Activated CD4-positive, alpha-beta T cell treated with anti-CD3 and anti-CD28 coated beads, Interleukin-2, amount 10 ng/mL, durations not matched to agents 24 days and 14 days (primary cell): ENCODE measurements around the gene MAGEA8. TPM values are rescaled to one million over a fixed set of nuclear protein-coding genes. Genes with fewer than 3 reads are reported as not detected.
A peak's percentile ranks its signal among the peaks of the same experiment; 100 is the strongest.
"Not testable (repeated sequence)": the region's sequence is repeated elsewhere in the genome, so short reads cannot be mapped to it uniquely, and the experiment has no call there.

Experiments
- DNase-seq: peaks from one replicate; pipeline ENCODE4 v3.0.0; 2022
- H3K27ac Mint-ChIP-seq: one replicate; pipeline ENCODE4 v1.8.0; 2022; ENCODE audit warnings: mild to moderate bottlenecking, mixed read lengths
- H3K27me3 Mint-ChIP-seq: one replicate; pipeline ENCODE4 v1.8.0; 2022; ENCODE audit warnings: mixed read lengths
- H3K36me3 Mint-ChIP-seq: one replicate; pipeline ENCODE4 v1.8.0; 2022; ENCODE audit warnings: low read depth, mild to moderate bottlenecking, mixed read lengths
- H3K4me1 Mint-ChIP-seq: one replicate; pipeline ENCODE4 v1.8.0; 2021; ENCODE audit warnings: mixed read lengths
- H3K4me3 Mint-ChIP-seq: one replicate; pipeline ENCODE4 v1.8.0; 2022; ENCODE audit warnings: mild to moderate bottlenecking, moderate library complexity, mixed read lengths
- H3K9me3 Mint-ChIP-seq: one replicate; pipeline ENCODE4 v1.8.0; 2021; ENCODE audit warnings: mixed read lengths
- intact Hi-C: fragments of 100-400 bp; cut with micrococcal nuclease; formaldehyde crosslinking; loops from one replicate; pipeline ENCODE4 v1.15.1; 2023
- total RNA-seq: library from RNA; stranded (reverse); gene quantifications from 2 replicates; pipeline ENCODE4 v1.2.3, GENCODE V29; 2022

The MAGEA8 gene
- total RNA-seq, 1 donor from 2014 or later, result not detected

DNA sequence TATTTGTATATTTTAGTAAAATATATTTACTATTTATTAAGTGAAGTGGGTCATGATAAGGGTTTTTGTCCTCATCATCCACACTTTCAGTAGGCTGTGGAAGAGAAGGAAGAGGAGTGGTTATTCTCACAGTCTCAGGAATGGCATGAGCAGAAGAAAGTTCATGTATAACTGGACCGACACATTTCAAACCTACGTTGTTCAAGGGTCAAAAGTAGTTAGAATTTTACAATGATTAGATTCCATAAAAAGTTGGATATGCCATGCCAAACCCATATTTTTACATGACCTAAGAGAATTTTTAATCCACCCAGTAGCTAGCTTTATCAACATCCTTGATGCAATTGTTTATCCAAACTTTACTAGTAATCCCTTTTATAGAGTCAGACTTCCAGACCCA is 15.6 kb upstream of the MAGEA8 start:
- H3K36me3 Mint-ChIP-seq, result no peaks in the 10 kb centered on the region
- intact Hi-C loops, result no loop called here
- peaks cover 23% of the 10 kb centered on the region for H3K27me3 Mint-ChIP-seq
- DNase-seq, result no peak
- H3K4me3 Mint-ChIP-seq, result no peak overlapping the region
- no peak overlapping the region for H3K27ac Mint-ChIP-seq
- H3K4me1 Mint-ChIP-seq, result no peaks in the 10 kb centered on the region
- peaks cover 3% of the 10 kb centered on the region for H3K9me3 Mint-ChIP-seq

DNA sequence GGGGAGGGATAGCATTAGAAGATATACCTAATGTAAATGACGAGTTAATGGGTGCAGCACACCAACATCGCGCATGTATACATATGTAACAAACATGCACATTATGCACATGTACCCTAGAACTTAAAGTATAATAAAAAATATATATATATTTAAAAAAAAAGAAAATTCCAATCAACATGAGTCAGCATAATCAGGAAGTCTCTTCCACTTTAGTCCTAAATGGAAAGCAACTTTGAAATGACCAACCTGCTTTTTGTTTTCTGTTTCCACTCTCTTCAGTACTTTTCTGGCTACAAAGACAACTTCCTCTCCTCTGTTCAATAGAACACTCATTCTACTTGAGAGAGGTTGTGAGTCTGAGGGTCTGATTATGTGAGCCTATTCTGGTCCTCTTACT is 13.5 kb upstream of the MAGEA8 start:
- H3K27ac Mint-ChIP-seq, result no peak overlapping the region
- H3K4me3 Mint-ChIP-seq, result no peak overlapping the region
- H3K36me3 Mint-ChIP-seq, result no peaks in the 10 kb centered on the region
- intact Hi-C loops, result no loop called here
- no peak for DNase-seq
- peaks cover 6% of the 10 kb centered on the region for H3K27me3 Mint-ChIP-seq
- peaks cover 9% of the 10 kb centered on the region for H3K4me1 Mint-ChIP-seq
- H3K9me3 Mint-ChIP-seq, result no peaks in the 10 kb centered on the region

DNA sequence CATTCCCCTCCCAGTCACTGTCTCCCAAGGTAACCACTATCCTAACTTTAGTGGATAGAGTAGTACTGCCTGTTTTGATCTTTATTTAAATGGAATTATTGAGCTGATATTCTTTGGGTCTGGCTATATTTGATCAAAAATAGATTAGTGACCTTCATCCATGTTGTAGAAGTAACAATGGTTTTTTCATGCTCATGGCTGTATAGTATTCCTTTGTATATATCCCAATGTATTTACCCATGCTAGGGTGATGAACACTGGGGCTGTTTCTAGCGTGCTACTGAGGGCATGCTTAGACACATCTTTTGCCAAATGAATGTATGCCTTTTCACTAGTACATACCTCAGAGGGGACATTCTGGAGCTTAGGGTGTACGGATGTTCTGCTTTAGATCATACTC is 10.1 kb upstream of the MAGEA8 start:
- Mint-ChIP-seq H3K9me3 (no peaks in the 10 kb centered on the region), H3K36me3 (no peaks in the 10 kb centered on the region), H3K27ac (no peak overlapping the region), H3K4me1 (peaks cover 9% of the 10 kb centered on the region), H3K4me3 (no peak overlapping the region), H3K27me3 (peaks cover 8% of the 10 kb centered on the region)
- no peak for DNase-seq
- intact Hi-C loops, result no loop called here

DNA sequence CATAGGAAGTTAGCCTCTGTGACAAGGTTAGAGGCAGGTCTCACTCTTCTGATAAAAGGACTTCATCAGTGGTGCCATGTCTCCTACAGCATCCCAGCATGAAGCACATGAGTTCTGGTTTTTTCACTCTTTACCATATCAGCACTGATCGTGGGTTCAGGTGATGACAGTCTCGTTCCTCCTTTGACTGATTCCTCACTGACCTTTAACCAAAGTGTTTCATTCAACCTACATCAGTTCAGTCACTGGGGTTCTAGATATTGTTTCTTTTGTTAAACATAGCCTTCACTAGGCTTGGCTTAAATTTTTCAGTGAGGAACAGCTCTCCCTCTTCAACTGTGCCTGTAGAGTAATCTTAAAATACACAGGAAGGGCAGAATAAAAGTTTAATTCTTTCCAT is 9.6 kb upstream of the MAGEA8 start:
- H3K4me3 Mint-ChIP-seq, result no peak overlapping the region
- peak overlapping the region; percentile 48 for H3K27ac Mint-ChIP-seq
- H3K36me3 Mint-ChIP-seq, result no peaks in the 10 kb centered on the region
- peaks cover 9% of the 10 kb centered on the region for H3K27me3 Mint-ChIP-seq
- no peak for DNase-seq
- intact Hi-C loops, result no loop called here
- H3K9me3 Mint-ChIP-seq, result no peaks in the 10 kb centered on the region
- H3K4me1 Mint-ChIP-seq, result peaks cover 9% of the 10 kb centered on the region

DNA sequence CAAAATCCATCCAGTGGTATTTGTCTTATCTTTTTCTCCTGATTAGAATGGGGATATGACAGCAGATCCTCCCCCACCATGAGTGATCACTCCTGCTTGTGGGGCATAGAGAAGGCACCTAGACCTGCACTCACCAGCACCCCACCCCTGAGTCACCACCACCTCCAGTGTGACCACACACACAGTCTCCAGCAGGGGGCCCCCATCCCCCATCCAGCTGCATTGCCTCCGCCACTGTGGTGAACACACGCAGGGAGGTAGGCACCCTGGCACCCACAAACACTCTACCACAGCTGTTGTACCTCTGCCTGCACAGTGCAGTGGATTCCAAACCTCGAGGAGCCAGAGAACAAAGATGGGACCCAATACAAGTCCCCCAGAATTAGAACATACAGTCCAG is 9.0 kb upstream of the MAGEA8 start:
- Mint-ChIP-seq H3K4me1 (peaks cover 9% of the 10 kb centered on the region), H3K36me3 (no peaks in the 10 kb centered on the region), H3K4me3 (no peak overlapping the region), H3K27me3 (peaks cover 13% of the 10 kb centered on the region), H3K27ac (no peak overlapping the region), H3K9me3 (no peaks in the 10 kb centered on the region)
- intact Hi-C loops, result no loop called here
- DNase-seq, result peak; percentile 86

DNA sequence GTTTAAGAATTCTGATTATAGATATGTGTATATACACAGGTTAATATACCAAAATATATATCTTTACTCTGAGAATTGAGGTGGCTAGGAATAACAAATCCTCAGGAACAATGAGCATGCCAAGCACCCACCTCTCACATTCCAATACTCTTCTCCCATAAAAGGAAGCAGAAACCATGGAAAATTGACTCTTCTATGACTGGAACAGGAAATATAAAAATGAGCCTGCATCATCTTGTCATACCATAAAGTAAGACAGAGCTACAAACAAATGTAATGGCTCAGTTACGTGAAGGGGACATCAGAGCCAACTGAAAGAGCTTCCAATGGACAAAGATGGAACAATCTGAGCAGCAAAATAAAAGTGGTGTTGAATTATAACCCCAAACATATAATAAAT is 3.8 kb upstream of the MAGEA8 start:
- Mint-ChIP-seq H3K4me3 (no peak overlapping the region), H3K4me1 (peaks cover under 1% of the 10 kb centered on the region), H3K27ac (no peak overlapping the region), H3K36me3 (no peaks in the 10 kb centered on the region), H3K9me3 (no peaks in the 10 kb centered on the region), H3K27me3 (peaks cover 18% of the 10 kb centered on the region)
- DNase-seq, result no peak
- intact Hi-C loops, result no loop called here

DNA sequence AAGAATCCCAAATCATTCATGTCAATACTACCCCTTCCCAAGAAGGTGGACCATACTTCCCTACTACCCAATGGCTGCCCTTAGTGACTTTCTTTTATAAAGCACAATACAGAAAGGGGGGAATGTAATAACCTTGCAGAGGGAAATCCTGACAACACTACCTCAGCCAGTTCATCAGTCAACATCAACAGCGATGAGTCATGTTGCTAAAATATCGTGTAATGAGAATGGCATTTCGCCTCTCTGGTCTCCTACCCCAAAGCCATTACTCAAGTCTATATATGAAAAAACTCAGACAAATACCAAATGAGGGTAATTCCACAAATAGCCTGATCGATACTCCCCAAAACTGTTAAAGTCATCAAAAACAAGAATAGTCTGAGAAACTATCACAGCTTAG is 3.3 kb upstream of the MAGEA8 start:
- no peak overlapping the region for H3K4me3 Mint-ChIP-seq
- no peak overlapping the region for H3K27ac Mint-ChIP-seq
- H3K9me3 Mint-ChIP-seq, result no peaks in the 10 kb centered on the region
- H3K36me3 Mint-ChIP-seq, result no peaks in the 10 kb centered on the region
- no peak for DNase-seq
- H3K4me1 Mint-ChIP-seq, result peaks cover 3% of the 10 kb centered on the region
- H3K27me3 Mint-ChIP-seq, result peaks cover 18% of the 10 kb centered on the region
- intact Hi-C loops, result no loop called here

DNA sequence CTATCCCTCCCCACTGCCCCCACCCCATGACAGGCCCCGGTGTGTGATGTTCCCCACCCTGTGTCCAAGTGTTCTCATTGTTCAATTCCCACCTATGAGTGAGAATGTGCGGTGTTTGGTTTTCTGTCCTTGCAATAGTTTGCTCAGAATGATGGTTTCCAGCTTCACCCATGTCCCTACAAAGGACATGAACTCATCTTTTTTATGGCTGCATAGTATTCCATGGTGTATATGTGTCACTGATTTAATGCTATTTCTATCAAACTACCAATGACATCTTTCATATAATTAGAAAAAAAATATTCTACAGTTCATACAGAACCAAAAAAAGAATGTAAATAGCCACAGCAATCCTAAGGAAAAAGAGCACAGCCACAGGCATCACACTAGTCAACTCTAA is 9.8 kb downstream of the MAGEA8 start:
- H3K36me3 Mint-ChIP-seq, H3K27me3 Mint-ChIP-seq, H3K4me3 Mint-ChIP-seq, H3K27ac Mint-ChIP-seq, H3K4me1 Mint-ChIP-seq, DNase-seq, H3K9me3 Mint-ChIP-seq, intact Hi-C loops: not testable (repeated sequence)

DNA sequence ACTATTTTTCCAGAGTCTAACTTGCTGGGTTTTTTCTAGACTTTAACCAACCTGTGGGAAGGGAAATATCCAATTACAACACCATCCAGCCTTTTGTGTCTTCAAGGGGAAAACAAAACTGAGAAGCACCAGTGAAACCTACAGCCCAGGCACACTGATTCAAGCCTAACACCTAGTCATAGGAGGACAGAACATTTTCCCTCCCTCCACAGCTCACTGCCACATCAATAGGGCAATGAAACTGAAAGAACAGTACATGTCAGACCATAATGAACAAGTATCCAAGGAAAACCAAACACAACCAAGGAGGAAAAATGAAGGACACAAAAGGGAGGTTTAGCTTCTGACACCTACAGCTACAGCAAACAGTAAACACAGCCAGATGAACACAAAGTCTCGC is 17.6 kb downstream of the MAGEA8 start:
- DNase-seq, result no peak
- Mint-ChIP-seq H3K9me3 (peaks cover 4% of the 10 kb centered on the region), H3K4me1 (peaks cover 9% of the 10 kb centered on the region), H3K27me3 (no peaks in the 10 kb centered on the region), H3K4me3 (no peak overlapping the region), H3K27ac (no peak overlapping the region), H3K36me3 (no peaks in the 10 kb centered on the region)
- intact Hi-C loops, result loop anchor here (2.0 kb wide), 1 partner anchor 62 kb away; no protein-coding TSS in a partner anchor

DNA sequence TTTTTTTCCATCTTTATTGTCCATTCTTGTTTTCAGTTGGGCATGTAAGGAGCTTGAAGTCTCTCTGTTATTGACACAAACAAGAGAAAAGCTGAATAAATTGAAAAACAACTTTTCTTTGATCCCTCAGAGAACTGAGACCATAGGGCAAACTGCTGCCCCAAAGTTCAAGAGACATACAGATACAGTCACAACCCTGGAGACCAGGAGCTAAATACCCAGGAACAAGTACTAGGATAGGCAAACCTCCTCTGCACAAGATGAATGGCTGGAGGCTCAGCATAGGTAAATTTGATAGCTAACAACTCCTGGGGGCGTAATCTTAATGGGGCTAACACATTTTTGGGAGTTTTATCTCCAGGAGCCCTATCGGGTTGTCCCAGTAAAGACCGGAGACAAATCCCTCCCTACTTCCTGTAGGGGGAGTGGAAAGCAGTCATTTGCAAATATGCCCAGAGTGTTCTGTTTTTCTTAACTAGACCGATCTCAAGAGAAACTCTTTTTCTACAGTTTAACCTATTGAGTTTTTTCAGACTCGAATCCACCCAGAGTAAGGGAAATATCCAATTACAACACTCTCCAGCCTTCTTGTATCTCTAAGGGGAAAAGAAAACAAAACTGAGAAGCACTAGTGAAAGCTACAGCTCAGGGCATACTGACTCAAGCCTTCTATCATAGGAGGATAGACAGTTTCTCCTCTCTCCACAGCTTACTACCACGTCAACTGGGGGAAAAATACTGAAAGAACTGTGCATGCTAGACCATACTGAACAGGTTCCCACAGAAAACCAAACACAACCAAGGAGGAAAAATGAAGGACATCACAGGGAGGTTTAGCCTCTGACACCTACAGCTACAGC is 23.1 kb downstream of the MAGEA8 start:
- H3K27ac Mint-ChIP-seq, result peak overlapping the region; percentile 74
- peaks cover 9% of the 10 kb centered on the region for H3K4me1 Mint-ChIP-seq
- H3K36me3 Mint-ChIP-seq, result no peaks in the 10 kb centered on the region
- H3K4me3 Mint-ChIP-seq, result peak overlapping the region; percentile 55
- H3K27me3 Mint-ChIP-seq, result no peaks in the 10 kb centered on the region
- H3K9me3 Mint-ChIP-seq, result peaks cover under 1% of the 10 kb centered on the region
- intact Hi-C loops, result no loop called here
- DNase-seq, result no peak

DNA sequence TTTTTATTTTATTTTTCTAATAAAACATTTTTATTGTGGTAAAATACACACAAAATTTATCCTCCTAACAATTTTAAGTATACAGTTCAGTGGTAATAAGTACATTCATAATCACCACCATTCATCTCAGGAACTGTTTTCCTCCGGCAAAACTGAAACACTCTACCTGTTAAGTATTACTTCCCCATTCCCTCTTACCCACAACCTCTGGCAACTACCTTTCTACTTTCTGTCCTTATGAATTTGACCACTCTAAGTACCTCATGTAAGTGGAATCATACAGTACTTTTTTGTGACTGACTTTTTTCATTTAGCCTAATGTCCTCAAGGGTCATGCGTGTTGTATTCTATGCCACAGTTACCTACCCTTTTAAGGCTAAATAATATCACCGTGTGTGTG is 27.3 kb downstream of the MAGEA8 start:
- Mint-ChIP-seq H3K4me3 (no peak overlapping the region), H3K27ac (no peak overlapping the region), H3K9me3 (no peaks in the 10 kb centered on the region), H3K4me1 (peaks cover 7% of the 10 kb centered on the region), H3K27me3 (no peaks in the 10 kb centered on the region), H3K36me3 (no peaks in the 10 kb centered on the region)
- intact Hi-C loops, result no loop called here
- DNase-seq, result no peak

DNA sequence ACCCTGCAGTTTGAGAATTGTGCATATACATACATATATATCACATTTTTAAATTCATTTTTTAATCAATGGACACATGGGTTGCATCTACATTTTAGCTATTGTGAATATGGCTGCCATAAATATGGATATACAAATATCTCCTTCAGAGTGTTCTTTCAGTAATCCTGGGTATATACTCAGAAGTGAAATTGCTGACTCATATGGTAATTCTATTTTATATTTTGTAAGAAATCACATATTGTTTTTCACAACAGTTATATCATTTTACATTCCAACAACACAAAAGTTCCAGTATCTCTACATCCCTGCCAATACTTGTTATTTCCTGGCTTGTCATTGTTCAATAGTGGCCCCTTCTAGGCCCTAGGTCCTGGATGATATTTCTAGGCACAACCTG is 27.7 kb downstream of the MAGEA8 start:
- intact Hi-C loops, result no loop called here
- no peak overlapping the region for H3K4me3 Mint-ChIP-seq

DNA sequence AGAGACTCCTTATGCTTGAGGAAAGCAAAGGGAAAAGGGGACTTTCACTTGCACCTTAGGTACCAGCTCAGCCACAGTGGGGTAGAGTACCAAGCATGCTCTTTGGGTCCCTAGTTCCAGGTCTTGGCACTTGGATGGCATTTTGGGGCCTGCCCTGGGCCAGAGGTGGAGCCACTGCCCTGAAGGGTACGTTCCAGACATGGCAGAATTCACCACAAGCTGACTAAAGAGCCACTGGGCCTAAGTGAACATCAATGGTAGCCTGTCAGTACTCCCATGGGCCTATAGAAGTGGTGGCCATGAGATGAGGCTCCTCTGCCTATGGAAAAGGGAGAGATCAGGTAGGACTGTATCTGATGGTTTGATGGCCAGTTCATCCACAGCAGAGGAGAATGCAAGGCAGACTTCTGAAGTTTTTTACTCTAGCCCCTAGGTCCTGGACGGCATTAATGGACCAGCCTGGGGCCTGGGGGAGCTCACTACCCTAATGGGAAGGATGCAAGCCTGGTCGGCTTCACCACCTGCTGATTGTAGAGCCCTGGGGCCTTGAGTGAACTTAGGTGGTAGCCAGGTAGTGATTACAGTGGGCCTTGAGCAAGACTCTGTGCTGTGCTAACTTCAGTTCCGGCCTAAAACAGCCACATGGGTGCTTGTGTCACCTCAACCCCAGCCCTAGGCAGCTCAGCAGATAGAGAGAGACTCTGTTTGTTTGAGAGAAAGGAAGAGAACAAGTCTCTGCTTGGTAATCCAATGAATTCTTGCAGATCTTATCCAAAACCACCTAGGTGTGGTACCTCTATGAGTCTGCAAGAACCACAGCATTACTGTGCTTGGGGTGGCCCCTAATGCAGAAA is 28.6 kb downstream of the MAGEA8 start:
- Mint-ChIP-seq H3K27me3 (no peaks in the 10 kb centered on the region), H3K9me3 (peaks cover 4% of the 10 kb centered on the region), H3K27ac (peak overlapping the region; percentile 41), H3K4me3 (no peak overlapping the region), H3K4me1 (peaks cover 4% of the 10 kb centered on the region), H3K36me3 (no peaks in the 10 kb centered on the region)
- peak; percentile 71 for DNase-seq
- intact Hi-C loops, result no loop called here

More for the DNA sequence above, 27.7 kb downstream of the MAGEA8 start:
- H3K9me3 Mint-ChIP-seq, result no peaks in the 10 kb centered on the region
- no peaks in the 10 kb centered on the region for H3K27me3 Mint-ChIP-seq
- no peaks in the 10 kb centered on the region for H3K36me3 Mint-ChIP-seq
- H3K27ac Mint-ChIP-seq, result no peak overlapping the region
- DNase-seq, result no peak
- H3K4me1 Mint-ChIP-seq, result peaks cover 7% of the 10 kb centered on the region

DNA sequence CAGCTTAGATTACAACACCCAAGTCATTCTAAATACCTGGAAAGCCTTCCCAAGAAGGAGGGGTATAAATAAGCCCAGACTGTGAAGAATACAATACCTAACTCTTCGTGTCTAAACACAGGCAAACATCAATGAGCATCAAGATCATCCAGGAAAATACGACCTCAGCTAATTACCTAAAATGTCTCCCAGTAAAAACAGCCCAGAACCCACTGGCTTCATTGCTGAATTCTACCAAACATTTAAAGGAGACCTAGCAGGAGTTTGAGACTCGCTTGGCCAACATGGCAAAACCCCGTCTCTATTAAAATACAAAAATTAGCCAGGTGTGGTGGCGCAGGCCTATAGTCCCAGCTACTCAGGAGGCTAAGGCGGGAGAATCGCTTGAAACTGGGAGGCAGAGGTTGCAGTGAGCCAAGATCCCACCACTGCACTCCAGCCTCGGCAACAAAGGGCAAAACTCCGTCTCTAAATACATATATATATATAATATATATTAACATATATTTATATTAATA is 29.3 kb downstream of the MAGEA8 start:
- Mint-ChIP-seq H3K9me3 (peaks cover 4% of the 10 kb centered on the region), H3K36me3 (peaks cover 2% of the 10 kb centered on the region), H3K27me3 (no peaks in the 10 kb centered on the region), H3K4me1 (peaks cover 2% of the 10 kb centered on the region), H3K27ac (no peak overlapping the region), H3K4me3 (no peak overlapping the region)
- intact Hi-C loops, result no loop called here
- DNase-seq, result no peak
